Right ventricle myocardium inferior (tissue), 1 donor: ENCODE data around the gene BCAR3. TPM values are rescaled to one million over a fixed set of nuclear protein-coding genes. Genes with fewer than 3 reads are reported as not detected.
"Not testable (repeated sequence)": the region's sequence is repeated elsewhere in the genome, so short reads cannot be mapped to it uniquely, and the experiment has no call there.

Experiments used
- ATAC-seq: fragments of 200-7000 bp; cut with Tn5 transposase; one replicate; pipeline ENCODE4 v1.9.1; 2020; ENCODE audit warnings: mild to moderate bottlenecking, moderate library complexity
- DNase-seq: peaks from one replicate; pipeline ENCODE4 v3.0.0; 2021; ENCODE audit errors: missing footprints
- intact Hi-C: fragments of 100-400 bp; cut with DNase I; formaldehyde crosslinking; loops from one replicate; pipeline ENCODE4 v1.11.0; 2022
- total RNA-seq: library from RNA; stranded (reverse); fragmentation: NEBNext Ultra II Directional; extraction: Animal tissue kit (Norgen Biotek cat#: 25700); gene quantifications from one replicate; pipeline ENCODE4 v1.2.1, GENCODE V29; 2021
- donor health status: DM: no; HTN: yes; CAD: no; lungs with severe emphysema.

Gene BCAR3
- total RNA-seq, 1 donor from 2014 or later = 17.8 TPM

GRCh38 chr1:93553886-93554490 lies 127.6 kb downstream of the BCAR3 start:
- peak; percentile 45 for ATAC-seq
- DNase-seq = not testable (repeated sequence)
- intact Hi-C loops = loop anchor here (5.0 kb wide), 2 partner anchors 52 to 53 kb away; no protein-coding TSS in a partner anchor

DNA sequence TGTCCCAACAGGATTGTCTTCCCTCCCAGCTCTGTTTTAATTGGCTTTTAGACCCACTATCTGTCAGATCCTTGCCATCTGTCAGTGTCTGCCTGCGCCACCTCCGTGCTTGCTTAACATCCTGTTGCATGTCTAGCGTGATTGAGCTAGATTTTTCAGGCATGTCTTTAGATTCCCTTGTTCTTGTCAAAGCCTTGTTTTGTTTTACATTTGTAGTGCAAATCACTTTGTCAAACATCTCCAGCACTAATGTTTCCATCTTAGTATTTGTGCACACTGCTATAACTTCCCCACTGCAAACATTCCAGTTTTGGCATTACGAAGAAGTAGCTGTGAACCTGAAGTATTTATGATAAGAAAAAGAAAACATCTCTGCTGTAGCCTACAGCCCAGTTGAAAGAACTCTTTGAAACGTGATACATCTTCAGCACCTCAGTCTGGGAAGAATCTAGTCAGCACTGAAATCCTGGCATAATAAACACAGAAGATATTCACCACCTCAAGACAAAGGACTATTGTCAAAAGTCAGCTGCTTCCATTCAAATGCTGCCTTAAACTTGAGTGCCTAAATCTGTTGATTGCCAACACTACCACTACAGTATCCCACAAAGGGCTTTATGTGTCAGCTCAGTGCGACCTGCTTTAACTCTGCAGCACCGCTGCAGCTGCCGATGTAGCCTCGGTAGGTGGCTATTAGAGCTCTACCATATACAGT lies 128.7 kb downstream of the BCAR3 start:
- no peak for DNase-seq
- intact Hi-C loops = loop anchor here (5.0 kb wide), 2 partner anchors 51 to 54 kb away; no protein-coding TSS in a partner anchor
- peak; percentile 73 for ATAC-seq

GRCh38 chr1:93549811-93550210 lies 131.8 kb downstream of the BCAR3 start:
- intact Hi-C loops = loop anchor here (5.0 kb wide), 2 partner anchors 48 to 57 kb away; no protein-coding TSS in a partner anchor
- no peak for ATAC-seq
- DNase-seq = no peak

- no peak for DNase-seq
- intact Hi-C loops = no loop called here
- ATAC-seq = no peak
Measured at GRCh38 chr1:93549131-93549530, 132.5 kb downstream of the BCAR3 start.

- no peak for ATAC-seq
- no peak for DNase-seq
- intact Hi-C loops = no loop called here
Measured at GRCh38 chr1:93546162-93546863, 135.3 kb downstream of the BCAR3 start.

DNA sequence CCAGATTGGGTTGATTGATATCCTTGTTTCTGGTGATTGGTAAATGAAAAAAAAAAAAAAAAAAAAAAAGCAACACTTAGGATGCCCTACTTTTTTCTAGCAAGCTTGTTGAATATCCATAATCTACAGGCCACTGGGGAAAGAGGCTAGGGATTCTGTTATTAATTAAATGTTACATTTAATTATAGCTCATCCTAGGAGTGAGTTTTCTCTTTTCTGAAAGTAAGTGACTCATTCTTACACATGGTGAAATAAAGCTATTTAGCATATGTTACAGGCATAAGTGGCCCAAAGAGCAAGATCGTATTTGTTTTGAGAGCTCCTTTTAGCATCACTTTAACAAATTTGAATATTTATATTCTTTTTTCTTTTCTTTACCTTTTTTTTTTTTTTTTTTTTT lies 139.2 kb downstream of the BCAR3 start:
- ATAC-seq (no peak), DNase-seq (no peak)
- intact Hi-C loops = no loop called here

GRCh38 chr1:93541045-93541444 lies 140.6 kb downstream of the BCAR3 start:
- intact Hi-C loops = no loop called here
- no peak for ATAC-seq

DNA sequence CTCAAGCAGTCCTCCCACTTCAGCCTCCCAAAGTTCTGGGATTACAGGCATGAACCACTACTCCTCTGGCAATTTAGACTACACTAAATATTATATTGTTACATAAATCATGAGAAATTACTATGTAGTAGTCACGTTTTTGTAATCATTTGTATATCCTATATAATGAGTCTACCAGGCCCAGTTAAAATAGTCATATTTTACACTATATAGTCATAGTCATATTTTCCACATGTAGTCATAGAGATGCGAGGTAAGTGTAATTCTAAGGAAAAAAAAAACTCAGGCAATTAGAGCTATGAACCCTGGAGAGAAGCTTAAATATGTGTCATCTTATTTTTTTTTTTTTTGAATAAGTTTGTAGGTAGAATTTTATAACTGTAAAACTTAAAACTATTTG lies 143.7 kb downstream of the BCAR3 start:
- ATAC-seq (no peak), DNase-seq (no peak)
- intact Hi-C loops = no loop called here

More at GRCh38 chr1:93541045-93541444, 140.6 kb downstream of the BCAR3 start:
- no peak for DNase-seq

GRCh38 chr1:93537396-93537795 lies 144.2 kb downstream of the BCAR3 start:
- intact Hi-C loops = no loop called here
- ATAC-seq = no peak

DNA sequence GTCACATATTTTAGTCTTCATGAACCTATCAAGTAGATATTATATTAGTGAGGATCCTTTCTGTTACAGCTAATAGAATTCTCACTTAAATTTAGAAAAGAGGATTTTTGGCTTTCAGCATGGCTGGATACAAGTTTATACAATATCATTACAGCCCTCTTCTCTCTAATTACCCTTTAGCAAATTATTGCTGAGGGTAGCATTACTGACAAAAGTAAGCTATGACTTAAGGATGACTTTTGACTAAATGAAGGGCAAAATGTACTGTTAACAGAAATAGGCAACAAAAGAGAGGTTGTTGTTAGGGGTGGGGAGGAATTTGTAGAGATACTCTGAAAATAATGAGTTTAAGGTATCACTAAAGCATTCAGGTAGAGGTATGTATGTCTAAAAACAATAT lies 148.0 kb downstream of the BCAR3 start:
- DNase-seq = no peak
- intact Hi-C loops = loop anchor here (5.0 kb wide), 1 partner anchor 71 kb away; no protein-coding TSS in a partner anchor
- no peak for ATAC-seq

More at GRCh38 chr1:93537396-93537795, 144.2 kb downstream of the BCAR3 start:
- DNase-seq = no peak

DNA sequence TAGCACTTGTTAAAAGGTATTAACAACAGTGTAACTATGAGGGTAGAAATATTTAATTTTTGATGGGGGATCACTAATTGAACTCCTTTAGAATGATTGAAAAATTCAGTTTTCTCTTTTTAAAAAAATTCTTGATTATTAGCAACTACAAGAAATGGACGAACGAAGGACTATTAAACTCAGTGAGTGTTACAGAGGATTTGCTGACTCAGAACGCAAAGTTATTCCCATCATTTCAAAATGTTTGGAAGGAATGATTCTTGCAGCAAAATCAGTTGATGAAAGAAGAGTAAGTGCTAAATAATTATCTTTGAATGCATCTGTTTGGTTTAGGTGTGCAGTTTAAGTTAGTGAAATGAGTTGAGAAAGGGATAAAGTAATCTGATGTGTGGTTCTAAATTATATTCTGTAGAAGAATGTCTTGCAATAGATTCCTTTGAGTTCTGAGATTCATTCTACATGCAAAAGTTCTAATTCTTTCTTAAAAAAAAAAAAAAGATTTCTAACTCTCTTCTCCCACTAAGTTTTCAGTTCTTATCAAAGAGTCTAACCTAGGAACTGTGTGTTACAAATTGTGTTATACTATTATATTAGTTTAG lies 148.8 kb downstream of the BCAR3 start:
- intact Hi-C loops = loop anchor here (5.0 kb wide), 1 partner anchor 71 kb away; no protein-coding TSS in a partner anchor
- DNase-seq (no peak), ATAC-seq (no peak)

GRCh38 chr1:93531193-93531592 lies 150.4 kb downstream of the BCAR3 start:
- ATAC-seq = no peak
- intact Hi-C loops = loop anchor here (5.0 kb wide), 1 partner anchor 69 kb away; no protein-coding TSS in a partner anchor
- DNase-seq = no peak

DNA sequence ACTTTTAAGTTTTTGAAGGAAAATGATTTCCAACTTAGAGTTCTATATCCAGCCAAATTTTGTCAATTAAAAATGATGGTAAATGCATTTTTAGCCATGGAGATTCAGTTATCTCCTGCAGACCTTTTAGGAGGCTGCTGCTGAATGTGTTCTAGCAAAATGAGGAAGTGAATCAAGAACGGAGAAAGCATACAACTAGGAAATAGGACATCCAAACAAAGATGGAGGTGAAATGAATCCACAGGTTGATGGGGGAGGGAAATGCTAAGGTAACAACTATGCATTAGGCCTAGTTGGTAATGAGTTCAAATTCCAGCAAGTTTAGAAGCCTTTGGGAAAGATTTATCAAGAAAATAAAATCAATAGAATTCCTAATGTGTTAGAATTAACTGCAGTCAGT lies 153.2 kb downstream of the BCAR3 start:
- intact Hi-C loops = no loop called here
- ATAC-seq (no peak), DNase-seq (no peak)

- no peak for ATAC-seq
- intact Hi-C loops = no loop called here
Measured at GRCh38 chr1:93526431-93526830, 155.2 kb downstream of the BCAR3 start.

DNA sequence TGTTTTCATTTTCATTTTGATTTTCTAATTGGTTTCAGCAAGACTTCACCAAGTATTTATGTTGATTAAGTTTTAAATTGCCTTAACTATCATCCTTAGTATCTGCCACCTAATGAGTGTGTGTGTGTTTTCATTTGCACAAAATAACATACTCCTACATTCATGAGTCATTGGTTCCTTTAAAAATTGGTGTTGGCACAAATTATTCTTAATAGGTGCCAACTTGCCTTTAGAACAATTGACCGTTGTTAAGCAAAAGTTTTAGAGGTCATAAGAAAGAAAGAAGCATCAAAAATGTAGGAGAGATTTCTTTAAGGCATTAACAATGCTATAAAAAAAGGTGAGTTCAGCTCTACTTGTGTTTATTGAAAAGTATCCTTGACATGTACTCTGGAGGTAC lies 156.2 kb downstream of the BCAR3 start:
- DNase-seq = no peak
- intact Hi-C loops = no loop called here
- ATAC-seq = no peak

More at GRCh38 chr1:93526431-93526830, 155.2 kb downstream of the BCAR3 start:
- no peak for DNase-seq

- ATAC-seq (no peak), DNase-seq (no peak)
- intact Hi-C loops = no loop called here
Measured at GRCh38 chr1:93522721-93523120, 158.9 kb downstream of the BCAR3 start.

- DNase-seq = no peak
- ATAC-seq = no peak
- intact Hi-C loops = no loop called here
Measured at GRCh38 chr1:93521618-93522017, 160.0 kb downstream of the BCAR3 start.

GRCh38 chr1:93519199-93519829 lies 162.3 kb downstream of the BCAR3 start:
- ATAC-seq (no peak), DNase-seq (no peak)
- intact Hi-C loops = no loop called here

DNA sequence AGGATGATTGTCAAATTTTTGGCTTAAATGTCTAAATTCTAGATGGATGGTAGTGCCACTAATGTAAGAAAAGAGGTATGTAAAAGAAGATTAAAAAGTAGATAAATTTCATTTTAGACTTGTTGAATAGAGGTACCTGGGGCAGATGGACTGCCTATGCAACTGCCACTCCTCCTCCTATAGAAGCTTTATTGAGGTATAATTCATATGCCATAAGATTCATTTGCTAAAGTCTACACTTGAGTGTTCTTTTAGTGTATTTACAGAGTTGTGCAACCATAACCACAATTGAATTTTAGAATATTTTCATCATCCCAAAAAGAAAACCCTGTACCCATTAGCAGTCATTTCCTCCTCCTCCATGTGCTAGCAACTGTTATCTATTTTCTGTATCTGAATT lies 163.1 kb downstream of the BCAR3 start:
- ATAC-seq (no peak), DNase-seq (no peak)
- intact Hi-C loops = no loop called here
